ENCODE results near the gene NDUFA8.

The NDUFA8 gene

GRCh38 chr9:122115176-122116035 is 44.2 kb downstream of the NDUFA8 start:
- CTCF ChIA-PET = interaction anchor here (1.1 to 13.7 kb wide), 5 partner anchors 8 to 349 kb away, joined by 3 to 225 read pairs (median 10); partner anchors contain the start of gene TTLL11
- DNase-seq = no peak
- H3K27ac ChIP-seq (ENCODE audit: insufficient read depth in 1 of 2, low read depth in 1 of 2, low read length in 2 of 2, poor library complexity in 1 of 2, severe bottlenecking in 2 of 2) = no peak overlapping the region
- H3K4me1 ChIP-seq (ENCODE audit: control extremely low read depth in 1 of 4, control insufficient read depth in 4 of 4, insufficient read depth in 4 of 4, low read length in 3 of 4) = no peaks in the 10 kb centered on the region
- POLR2A ChIA-PET = interaction anchor here (0.6 kb wide), 1 partner anchor 921 kb away, joined by 4 read pairs; no protein-coding TSS in a partner anchor
- peaks cover 0 to 3% (median 0%) of the 10 kb centered on the region in 5 experiments for H3K27me3 ChIP-seq (replicated peaks in 2 of 5; ENCODE audit: control insufficient read depth in 4 of 5, insufficient read depth in 5 of 5, low read length in 4 of 5)
- WGBS (ENCODE audit: insufficient coverage) = 88% methylated on average over 11 of the region's 12 CpGs
- no peaks in the 10 kb centered on the region for H3K36me3 ChIP-seq (ENCODE audit: control insufficient read depth in 4 of 4, insufficient read depth in 4 of 4, low read length in 3 of 4)
- H3K9me3 ChIP-seq (ENCODE audit: control extremely low read depth in 1 of 5, control insufficient read depth in 4 of 5, insufficient read depth in 2 of 5, low read depth in 1 of 5, low read length in 4 of 5) = peaks cover 0 to 3% (median 0%) of the 10 kb centered on the region in 5 experiments
- no peak overlapping the region for H3K4me3 ChIP-seq (ENCODE audit: control insufficient read depth in 1 of 7, extremely low read depth in 1 of 7, insufficient read depth in 4 of 7, low read depth in 2 of 7, low read length in 6 of 7)

- Histone ChIP-seq H3K4me3 (ENCODE audit: control insufficient read depth in 1 of 7, extremely low read depth in 1 of 7, insufficient read depth in 4 of 7, low read depth in 2 of 7, low read length in 6 of 7) (no peak overlapping the region), H3K4me1 (ENCODE audit: control extremely low read depth in 1 of 4, control insufficient read depth in 4 of 4, insufficient read depth in 4 of 4, low read length in 3 of 4) (no peaks in the 10 kb centered on the region), H3K27me3 (replicated peaks in 2 of 5; ENCODE audit: control insufficient read depth in 4 of 5, insufficient read depth in 5 of 5, low read length in 4 of 5) (peaks cover 0 to 3% (median 0%) of the 10 kb centered on the region in 5 experiments), H3K27ac (ENCODE audit: insufficient read depth in 1 of 2, low read depth in 1 of 2, low read length in 2 of 2, poor library complexity in 1 of 2, severe bottlenecking in 2 of 2) (no peak overlapping the region), H3K36me3 (ENCODE audit: control insufficient read depth in 4 of 4, insufficient read depth in 4 of 4, low read length in 3 of 4) (no peaks in the 10 kb centered on the region), H3K9me3 (ENCODE audit: control extremely low read depth in 1 of 5, control insufficient read depth in 4 of 5, insufficient read depth in 2 of 5, low read depth in 1 of 5, low read length in 4 of 5) (peaks cover 0 to 3% (median 0%) of the 10 kb centered on the region in 5 experiments)
- DNase-seq = no peak
- WGBS (ENCODE audit: insufficient coverage) = 100% methylated on average over 1 of the region's 5 CpGs
- POLR2A ChIA-PET = interaction anchor here (0.7 kb wide), 1 partner anchor 44 kb away, joined by 7 read pairs; no protein-coding TSS in a partner anchor
- CTCF ChIA-PET = interaction anchor here (0.6 to 9.6 kb wide), 2 partner anchors 9 to 236 kb away, joined by 3 to 75 read pairs; no protein-coding TSS in a partner anchor
Observed at GRCh38 chr9:122113574-122113973, 46.0 kb downstream of the NDUFA8 start.

- H3K36me3 ChIP-seq (ENCODE audit: control insufficient read depth in 4 of 4, insufficient read depth in 4 of 4, low read length in 3 of 4) = no peaks in the 10 kb centered on the region
- POLR2A ChIA-PET = no interaction called here
- peaks cover 0 to 3% (median 0%) of the 10 kb centered on the region in 5 experiments for H3K27me3 ChIP-seq (replicated peaks in 2 of 5; ENCODE audit: control insufficient read depth in 4 of 5, insufficient read depth in 5 of 5, low read length in 4 of 5)
- H3K4me3 ChIP-seq (ENCODE audit: control insufficient read depth in 1 of 7, extremely low read depth in 1 of 7, insufficient read depth in 4 of 7, low read depth in 2 of 7, low read length in 6 of 7) = no peak overlapping the region
- CTCF ChIA-PET = interaction anchor here (0.8 to 9.6 kb wide), 3 partner anchors 10 to 15 kb away, joined by 3 to 75 read pairs (median 3); no protein-coding TSS in a partner anchor
- DNase-seq = no peak
- no peaks in the 10 kb centered on the region for H3K9me3 ChIP-seq (ENCODE audit: control extremely low read depth in 1 of 5, control insufficient read depth in 4 of 5, insufficient read depth in 2 of 5, low read depth in 1 of 5, low read length in 4 of 5)
- 96% methylated on average over 5 of the region's 6 CpGs for WGBS (ENCODE audit: insufficient coverage)
- H3K27ac ChIP-seq (ENCODE audit: insufficient read depth in 1 of 2, low read depth in 1 of 2, low read length in 2 of 2, poor library complexity in 1 of 2, severe bottlenecking in 2 of 2) = no peak overlapping the region
- H3K4me1 ChIP-seq (ENCODE audit: control extremely low read depth in 1 of 4, control insufficient read depth in 4 of 4, insufficient read depth in 4 of 4, low read length in 3 of 4) = no peaks in the 10 kb centered on the region
Observed at GRCh38 chr9:122112238-122112637, 47.3 kb downstream of the NDUFA8 start.

- no peak overlapping the region for H3K4me3 ChIP-seq (ENCODE audit: control insufficient read depth in 1 of 7, extremely low read depth in 1 of 7, insufficient read depth in 4 of 7, low read depth in 2 of 7, low read length in 6 of 7)
- ChIA-PET POLR2A (no interaction called here), CTCF (interaction anchor here (0.8 to 9.6 kb wide), 4 partner anchors 9 to 15 kb away, joined by 3 to 75 read pairs (median 3); no protein-coding TSS in a partner anchor)
- peaks cover 0 to 3% (median 0%) of the 10 kb centered on the region in 5 experiments for H3K27me3 ChIP-seq (replicated peaks in 2 of 5; ENCODE audit: control insufficient read depth in 4 of 5, insufficient read depth in 5 of 5, low read length in 4 of 5)
- no peaks in the 10 kb centered on the region for H3K36me3 ChIP-seq (ENCODE audit: control insufficient read depth in 4 of 4, insufficient read depth in 4 of 4, low read length in 3 of 4)
- WGBS (ENCODE audit: insufficient coverage) = 96% methylated on average over 8 of the region's 9 CpGs
- H3K9me3 ChIP-seq (ENCODE audit: control extremely low read depth in 1 of 5, control insufficient read depth in 4 of 5, insufficient read depth in 2 of 5, low read depth in 1 of 5, low read length in 4 of 5) = no peaks in the 10 kb centered on the region
- no peak for DNase-seq
- no peak overlapping the region for H3K27ac ChIP-seq (ENCODE audit: insufficient read depth in 1 of 2, low read depth in 1 of 2, low read length in 2 of 2, poor library complexity in 1 of 2, severe bottlenecking in 2 of 2)
- H3K4me1 ChIP-seq (ENCODE audit: control extremely low read depth in 1 of 4, control insufficient read depth in 4 of 4, insufficient read depth in 4 of 4, low read length in 3 of 4) = no peaks in the 10 kb centered on the region
Observed at GRCh38 chr9:122111413-122112085, 48.0 kb downstream of the NDUFA8 start.

GRCh38 chr9:122110100-122110833 is 49.3 kb downstream of the NDUFA8 start:
- ChIA-PET POLR2A (interaction anchor here (0.6 kb wide), 1 partner anchor 178 kb away, joined by 3 read pairs; no protein-coding TSS in a partner anchor), CTCF (interaction anchor here (0.6 to 9.6 kb wide), 4 partner anchors 9 to 240 kb away, joined by 3 to 75 read pairs (median 3); no protein-coding TSS in a partner anchor)
- 92% methylated on average over 6 of the region's 7 CpGs for WGBS (ENCODE audit: insufficient coverage)
- Histone ChIP-seq H3K4me3 (ENCODE audit: control insufficient read depth in 1 of 7, extremely low read depth in 1 of 7, insufficient read depth in 4 of 7, low read depth in 2 of 7, low read length in 6 of 7) (no peak overlapping the region), H3K36me3 (ENCODE audit: control insufficient read depth in 4 of 4, insufficient read depth in 4 of 4, low read length in 3 of 4) (no peaks in the 10 kb centered on the region), H3K27ac (ENCODE audit: insufficient read depth in 1 of 2, low read depth in 1 of 2, low read length in 2 of 2, poor library complexity in 1 of 2, severe bottlenecking in 2 of 2) (no peak overlapping the region), H3K27me3 (replicated peaks in 2 of 5; ENCODE audit: control insufficient read depth in 4 of 5, insufficient read depth in 5 of 5, low read length in 4 of 5) (peaks cover 0 to 1% (median 0%) of the 10 kb centered on the region in 5 experiments), H3K9me3 (ENCODE audit: control extremely low read depth in 1 of 5, control insufficient read depth in 4 of 5, insufficient read depth in 2 of 5, low read depth in 1 of 5, low read length in 4 of 5) (no peaks in the 10 kb centered on the region), H3K4me1 (ENCODE audit: control extremely low read depth in 1 of 4, control insufficient read depth in 4 of 4, insufficient read depth in 4 of 4, low read length in 3 of 4) (no peaks in the 10 kb centered on the region)
- DNase-seq = no peak

- ChIA-PET CTCF (interaction anchor here (1.3 to 9.6 kb wide), 3 partner anchors 10 to 14 kb away, joined by 3 to 75 read pairs (median 25); no protein-coding TSS in a partner anchor), POLR2A (no interaction called here)
- no peak for DNase-seq
- H3K36me3 ChIP-seq (ENCODE audit: control insufficient read depth in 4 of 4, insufficient read depth in 4 of 4, low read length in 3 of 4) = no peaks in the 10 kb centered on the region
- peaks cover 0 to 2% (median 1%) of the 10 kb centered on the region in 5 experiments for H3K9me3 ChIP-seq (ENCODE audit: control extremely low read depth in 1 of 5, control insufficient read depth in 4 of 5, insufficient read depth in 2 of 5, low read depth in 1 of 5, low read length in 4 of 5)
- H3K27ac ChIP-seq (ENCODE audit: insufficient read depth in 1 of 2, low read depth in 1 of 2, low read length in 2 of 2, poor library complexity in 1 of 2, severe bottlenecking in 2 of 2) = no peak overlapping the region
- 100% methylated on average over 1 of the region's 3 CpGs for WGBS (ENCODE audit: insufficient coverage)
- H3K27me3 ChIP-seq (replicated peaks in 2 of 5; ENCODE audit: control insufficient read depth in 4 of 5, insufficient read depth in 5 of 5, low read length in 4 of 5) = no peaks in the 10 kb centered on the region
- H3K4me1 ChIP-seq (ENCODE audit: control extremely low read depth in 1 of 4, control insufficient read depth in 4 of 4, insufficient read depth in 4 of 4, low read length in 3 of 4) = no peaks in the 10 kb centered on the region
- H3K4me3 ChIP-seq (ENCODE audit: control insufficient read depth in 1 of 7, extremely low read depth in 1 of 7, insufficient read depth in 4 of 7, low read depth in 2 of 7, low read length in 6 of 7) = no peak overlapping the region
Observed at GRCh38 chr9:122109035-122109813, 50.4 kb downstream of the NDUFA8 start.
